ENCODE measurements around the gene TMEM204.

DNA sequence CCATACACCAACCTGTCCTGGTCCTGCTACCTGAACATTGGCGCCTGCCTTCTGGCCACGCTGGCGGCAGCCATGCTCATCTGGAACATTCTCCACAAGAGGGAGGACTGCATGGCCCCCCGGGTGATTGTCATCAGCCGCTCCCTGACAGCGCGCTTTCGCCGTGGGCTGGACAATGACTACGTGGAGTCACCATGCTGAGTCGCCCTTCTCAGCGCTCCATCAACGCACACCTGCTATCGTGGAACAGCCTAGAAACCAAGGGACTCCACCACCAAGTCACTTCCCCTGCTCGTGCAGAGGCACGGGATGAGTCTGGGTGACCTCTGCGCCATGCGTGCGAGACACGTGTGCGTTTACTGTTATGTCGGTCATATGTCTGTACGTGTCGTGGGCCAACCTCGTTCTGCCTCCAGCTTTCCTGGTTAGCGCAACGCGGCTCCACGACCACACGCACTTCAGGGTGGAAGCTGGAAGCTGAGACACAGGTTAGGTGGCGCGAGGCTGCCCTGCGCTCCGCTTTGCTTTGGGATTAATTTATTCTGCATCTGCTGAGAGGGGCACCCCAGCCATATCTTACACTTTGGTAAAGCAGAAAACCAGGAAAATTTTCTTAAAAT is 21.5 kb downstream of the TMEM204 start:
- TF ChIP-seq, protein P1, sequence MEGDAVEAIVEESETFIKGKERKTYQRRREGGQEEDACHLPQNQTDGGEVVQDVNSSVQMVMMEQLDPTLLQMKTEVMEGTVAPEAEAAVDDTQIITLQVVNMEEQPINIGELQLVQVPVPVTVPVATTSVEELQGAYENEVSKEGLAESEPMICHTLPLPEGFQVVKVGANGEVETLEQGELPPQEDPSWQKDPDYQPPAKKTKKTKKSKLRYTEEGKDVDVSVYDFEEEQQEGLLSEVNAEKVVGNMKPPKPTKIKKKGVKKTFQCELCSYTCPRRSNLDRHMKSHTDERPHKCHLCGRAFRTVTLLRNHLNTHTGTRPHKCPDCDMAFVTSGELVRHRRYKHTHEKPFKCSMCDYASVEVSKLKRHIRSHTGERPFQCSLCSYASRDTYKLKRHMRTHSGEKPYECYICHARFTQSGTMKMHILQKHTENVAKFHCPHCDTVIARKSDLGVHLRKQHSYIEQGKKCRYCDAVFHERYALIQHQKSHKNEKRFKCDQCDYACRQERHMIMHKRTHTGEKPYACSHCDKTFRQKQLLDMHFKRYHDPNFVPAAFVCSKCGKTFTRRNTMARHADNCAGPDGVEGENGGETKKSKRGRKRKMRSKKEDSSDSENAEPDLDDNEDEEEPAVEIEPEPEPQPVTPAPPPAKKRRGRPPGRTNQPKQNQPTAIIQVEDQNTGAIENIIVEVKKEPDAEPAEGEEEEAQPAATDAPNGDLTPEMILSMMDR (IDR thresholded peaks at IDR 0.05), result no peak
- no peak for TF ChIP-seq POLR2A (IDR thresholded peaks at IDR 0.05)
- no peak for TF ChIP-seq POLR2AphosphoS5 (IDR thresholded peaks at IDR 0.05)

Data from transverse colon (tissue), 4 donors.